Right renal cortex interstitium (tissue), 3 donors: Measurements from ENCODE around the gene MCAM. TPM values are rescaled to one million over a fixed set of nuclear protein-coding genes. Genes with fewer than 3 reads are reported as not detected.

ENCODE experiments used
- DNase-seq, 3 donors: peaks; one replicate each; pipeline ENCODE4 v3.0.0-alpha.2; 2013; ENCODE audit warnings: low read depth in 3 of 3, low spot score in 2 of 3
- polyA plus RNA-seq, 3 donors: library from polyadenylated mRNA; unstranded; fragments of 120-200 nt; gene quantifications; one replicate each; pipeline ENCODE4 v1.2.1, GENCODE V29; 2013; ENCODE audit not compliant: insufficient read length in 3 of 3

Gene MCAM
- polyA plus RNA-seq, 3 donors, result 48.5 to 51.9 (median 51.6) TPM

- DNase-seq, result no peak
Observed at GRCh38 chr11:119345685-119346084, 28.8 kb upstream of the MCAM start.

- DNase-seq, result no peak
Observed at GRCh38 chr11:119344291-119345010, 27.5 kb upstream of the MCAM start.

DNA sequence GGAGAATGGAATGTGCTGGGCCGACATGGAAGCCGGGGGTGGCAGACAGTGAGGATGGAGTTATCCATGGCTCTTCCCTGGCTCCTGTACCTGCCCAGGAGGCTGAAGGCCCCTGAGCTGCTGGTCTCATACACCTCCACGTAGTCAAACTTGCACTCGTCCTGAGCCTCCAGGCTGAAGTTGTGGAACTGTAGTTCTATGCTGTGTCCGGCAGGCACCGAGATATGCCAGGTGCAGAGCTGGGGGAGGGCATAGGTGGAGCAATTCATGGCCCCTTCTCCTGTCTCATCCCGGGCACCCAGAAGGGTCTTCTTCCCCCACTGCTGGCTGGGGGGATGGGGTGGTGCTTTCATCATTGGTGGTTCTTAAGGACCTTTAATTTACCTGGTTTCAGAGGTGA, 26.8 kb upstream of the MCAM start:
- DNase-seq, result no peak

DNA sequence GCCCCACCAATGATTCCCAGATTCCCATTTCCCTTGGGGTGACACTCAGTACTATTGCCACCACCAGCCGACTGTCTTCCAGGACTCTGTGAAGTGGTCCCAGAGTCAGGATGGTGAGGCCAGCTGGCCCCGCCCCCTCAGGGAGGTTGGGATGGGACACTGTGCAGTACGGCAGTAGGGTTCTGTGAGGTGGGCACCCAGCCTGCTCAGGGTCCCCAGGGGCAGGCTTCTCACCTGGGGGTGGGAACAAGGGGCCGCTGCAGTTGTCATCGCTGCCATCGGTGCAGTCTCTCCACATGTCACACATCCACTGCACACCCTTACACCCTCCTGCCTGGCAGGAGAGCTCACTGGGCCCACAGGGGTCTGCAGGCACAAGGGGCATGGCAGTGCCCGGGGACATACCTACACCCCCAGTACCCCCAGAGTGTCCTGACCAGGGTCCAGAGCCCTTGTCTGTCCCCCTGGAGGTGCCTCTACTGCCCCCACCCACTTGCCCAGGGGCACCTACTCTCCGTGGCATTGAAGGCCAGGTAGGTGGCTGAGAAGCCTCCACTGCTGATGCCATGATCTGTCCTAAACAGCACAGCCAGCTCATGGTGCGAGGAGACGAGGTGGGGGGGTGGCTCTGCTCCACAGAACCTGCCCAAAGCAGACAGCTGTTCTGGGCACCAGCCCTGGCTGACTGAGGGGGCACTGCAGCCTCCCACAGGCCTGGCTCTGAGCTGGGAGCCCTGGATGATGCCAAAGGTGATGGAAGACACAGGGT, 25.6 kb upstream of the MCAM start:
- no peak for DNase-seq

DNA sequence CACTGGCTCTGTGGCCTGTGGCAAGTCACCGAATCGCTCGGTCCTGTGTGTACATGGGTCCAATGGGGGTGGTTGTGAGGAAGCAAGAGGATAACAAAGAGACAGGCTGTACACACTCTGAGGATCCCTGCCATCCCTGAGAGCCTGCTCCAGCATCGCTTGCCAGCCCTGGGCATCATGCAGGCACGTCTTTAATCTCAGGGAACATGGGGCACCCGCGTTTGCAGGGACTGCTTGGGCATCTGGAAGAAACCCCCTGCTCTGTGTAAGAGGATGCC, 25.0 kb upstream of the MCAM start:
- DNase-seq, result no peak

- no peak for DNase-seq
Observed at GRCh38 chr11:119341222-119342022, 24.5 kb upstream of the MCAM start.

DNA sequence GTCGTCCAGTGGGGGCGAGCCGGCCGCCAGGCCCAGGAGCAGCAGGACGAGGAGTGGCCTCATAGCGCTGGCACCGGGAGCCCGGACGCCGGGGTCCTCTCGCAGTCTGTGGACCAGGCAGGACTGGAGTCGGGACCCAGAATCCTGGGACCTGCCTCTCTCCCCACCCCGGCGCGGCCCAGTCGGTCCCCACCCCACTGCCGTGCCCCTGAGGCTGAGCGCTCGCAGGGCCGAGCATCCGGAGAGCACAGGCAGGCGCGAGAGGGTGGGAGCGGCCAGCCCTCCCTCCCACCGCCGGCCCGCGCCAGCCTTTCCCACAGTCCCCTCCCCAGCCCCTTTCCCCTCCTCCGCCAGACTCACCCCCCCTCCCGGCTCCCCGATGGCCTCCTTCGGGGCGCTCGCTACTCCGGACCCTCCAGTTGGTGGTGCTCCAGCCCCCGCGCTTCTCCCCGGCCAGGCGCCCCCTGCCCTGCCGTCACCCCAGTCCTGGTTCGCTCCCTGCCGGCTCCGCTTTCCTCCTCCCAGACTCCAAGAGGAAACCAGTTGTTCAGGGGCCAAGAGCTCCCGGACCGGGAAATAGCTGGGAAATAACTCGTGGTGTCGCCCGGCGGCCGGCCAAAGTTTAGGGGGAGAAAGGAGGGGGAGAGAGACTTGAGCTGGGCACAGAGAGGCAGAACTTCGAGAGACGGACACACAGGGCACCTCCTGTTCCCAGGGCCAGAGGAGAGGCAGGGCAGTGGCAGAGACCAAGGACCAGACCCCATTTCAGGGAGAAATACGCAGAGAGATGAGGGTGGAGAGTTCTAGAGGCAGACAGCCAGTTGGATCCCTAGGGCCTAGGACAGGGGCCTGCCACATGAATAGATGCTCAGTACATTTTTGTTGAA, 23.6 kb upstream of the MCAM start, which contains the start of gene C1QTNF5:
Gene C1QTNF5 (minus strand): TSS at position 549 of the 887 bp plus-strand sequence. CDS start 486 bp downstream, at position 63.
- peak in 1 of 3 donors; percentile 69 for DNase-seq

GRCh38 chr11:119339589-119340334, 22.8 kb upstream of the MCAM start:
- DNase-seq, result no peak

DNA sequence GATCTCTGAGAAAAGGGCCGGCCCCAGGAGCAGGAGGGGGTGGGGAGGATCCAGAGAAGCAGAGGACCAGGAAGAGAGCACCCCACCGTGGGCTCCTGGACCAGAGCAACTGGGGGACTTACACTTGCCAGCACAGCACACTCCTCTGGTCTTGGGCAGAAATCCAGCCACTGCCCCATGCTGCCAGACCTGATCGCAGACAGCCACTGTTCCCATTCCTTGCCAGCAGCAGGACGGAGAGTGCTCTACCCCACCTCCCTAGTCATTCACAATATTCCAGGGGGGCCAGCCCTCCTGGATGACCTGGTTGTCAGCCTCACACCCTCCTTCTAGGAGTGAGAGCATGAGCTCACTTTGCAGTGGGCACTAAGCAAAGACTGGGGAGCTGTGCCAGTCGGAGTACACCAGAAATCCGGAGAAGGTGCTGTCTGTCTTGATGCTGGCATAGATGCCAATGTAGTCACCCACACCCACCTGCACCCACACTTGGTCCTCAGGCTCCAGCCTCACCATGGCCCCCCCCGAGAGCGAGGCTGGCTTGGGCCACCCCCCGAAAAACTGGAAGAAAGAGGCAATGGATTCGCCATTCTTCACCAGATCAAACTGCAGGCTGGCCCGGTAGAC, 22.1 kb upstream of the MCAM start:
- DNase-seq, result no peak

GRCh38 chr11:119338318-119338890, 21.5 kb upstream of the MCAM start:
- DNase-seq, result peak in 1 of 3 donors; percentile 69

- no peak for DNase-seq
Observed at GRCh38 chr11:119337581-119338317, 20.8 kb upstream of the MCAM start.

DNA sequence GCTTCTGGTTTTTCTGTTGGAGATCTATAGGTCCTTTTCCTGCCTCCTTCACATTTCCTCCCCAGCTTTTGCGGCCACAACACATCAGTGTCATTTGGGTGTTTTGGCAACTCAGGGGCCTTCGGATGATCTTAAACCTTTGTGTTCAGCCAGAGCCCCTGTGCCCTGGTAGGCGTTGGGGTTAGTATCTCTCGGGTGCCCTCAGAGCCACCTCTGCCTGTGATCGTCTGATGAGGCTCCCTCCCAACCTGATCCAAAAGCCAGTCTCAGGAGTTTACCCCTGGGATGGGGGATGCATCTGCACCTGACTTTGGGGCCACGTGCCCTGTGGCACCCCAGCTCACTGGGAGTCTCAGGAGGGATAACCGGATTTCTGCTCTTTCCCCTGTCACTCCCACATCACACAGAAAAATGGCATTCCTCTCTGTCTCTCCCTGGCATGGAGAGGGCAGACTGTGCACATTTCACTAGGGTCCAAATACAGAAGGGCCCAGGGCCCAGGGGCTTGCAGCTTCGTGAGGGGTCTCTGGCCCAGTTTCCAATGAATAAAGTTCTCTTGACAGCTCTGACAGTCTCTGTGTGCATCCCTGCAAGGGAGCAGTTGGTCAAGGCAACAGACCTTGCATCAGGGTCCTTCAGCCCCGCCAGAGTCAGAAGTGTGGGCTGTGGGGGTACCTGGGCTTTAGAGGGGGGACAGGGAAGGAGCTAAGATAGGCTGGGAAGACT, 20.0 kb upstream of the MCAM start:
- DNase-seq, result no peak

DNA sequence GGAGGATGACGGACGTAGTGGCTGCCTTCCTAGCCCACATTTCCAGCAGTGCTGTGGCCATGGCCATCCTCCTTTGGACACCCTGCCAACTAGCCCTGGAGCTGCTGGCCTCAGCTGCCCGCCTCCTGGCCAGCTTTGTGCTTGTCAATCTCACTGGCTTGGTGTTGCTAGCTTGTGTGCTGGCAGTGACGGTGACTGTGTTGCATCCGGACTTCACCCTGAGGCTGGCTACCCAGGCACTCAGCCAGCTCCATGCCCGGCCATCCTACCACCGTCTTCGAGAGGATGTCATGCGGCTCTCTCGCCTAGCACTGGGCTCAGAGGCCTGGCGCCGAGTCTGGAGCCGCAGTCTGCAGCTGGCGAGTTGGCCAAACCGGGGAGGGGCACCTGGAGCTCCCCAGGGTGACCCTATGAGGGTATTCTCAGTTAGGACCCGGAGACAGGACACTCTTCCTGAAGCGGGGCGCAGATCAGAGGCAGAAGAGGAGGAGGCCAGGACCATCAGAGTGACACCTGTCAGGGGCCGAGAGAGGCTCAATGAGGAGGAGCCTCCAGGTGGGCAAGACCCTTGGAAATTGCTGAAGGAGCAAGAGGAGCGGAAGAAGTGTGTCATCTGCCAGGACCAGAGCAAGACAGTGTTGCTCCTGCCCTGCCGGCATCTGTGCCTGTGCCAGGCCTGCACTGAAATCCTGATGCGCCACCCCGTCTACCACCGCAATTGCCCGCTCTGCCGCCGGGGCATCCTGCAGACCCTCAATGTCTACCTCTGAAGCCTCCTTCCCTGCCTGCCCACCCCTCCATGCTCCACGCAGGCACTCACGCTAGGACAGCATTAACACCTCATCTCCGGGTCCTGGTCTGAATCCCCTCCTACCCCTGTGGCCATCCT, 19.0 kb upstream of the MCAM start:
- no peak for DNase-seq

DNA sequence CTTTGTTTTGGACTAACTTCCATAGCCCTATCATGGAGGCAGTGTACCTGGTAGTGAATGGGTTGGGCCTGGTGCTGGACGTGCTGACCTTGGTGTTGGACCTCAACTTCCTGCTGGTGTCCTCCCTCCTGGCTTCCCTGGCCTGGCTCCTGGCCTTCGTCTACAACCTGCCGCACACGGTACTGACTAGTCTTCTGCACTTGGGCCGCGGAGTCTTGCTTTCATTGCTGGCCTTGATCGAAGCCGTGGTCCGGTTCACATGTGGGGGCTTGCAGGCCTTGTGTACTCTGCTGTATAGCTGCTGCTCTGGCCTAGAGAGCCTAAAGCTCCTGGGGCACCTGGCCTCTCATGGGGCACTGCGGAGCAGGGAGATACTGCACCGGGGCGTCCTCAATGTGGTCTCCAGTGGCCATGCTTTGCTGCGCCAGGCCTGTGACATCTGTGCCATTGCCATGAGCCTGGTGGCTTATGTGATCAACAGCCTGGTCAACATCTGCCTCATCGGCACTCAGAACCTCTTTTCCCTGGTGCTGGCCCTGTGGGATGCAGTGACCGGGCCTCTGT, 18.2 kb upstream of the MCAM start:
- no peak for DNase-seq

- peak; percentile 96 to 99 (median 98) for DNase-seq
Observed at GRCh38 chr11:119334174-119334930, 17.4 kb upstream of the MCAM start, which contains the start of gene RNF26. TSS of gene RNF26 (plus strand) at chr11:119334527. CDS start at chr11:119335123, 596 bp downstream.
